Hematopoietic multipotent progenitor cell treated with erythropoietin and hydrocortisone succinate and interleukin-3 and kit ligand, for 6 days (in vitro differentiated cells): ENCODE measurements around the gene PRTFDC1.
"Not testable (repeated sequence)": the region's sequence is repeated elsewhere in the genome, so short reads cannot be mapped to it uniquely, and the experiment has no call there.

ENCODE experiments used
- DNase-seq: peaks from one replicate; pipeline ENCODE4 v3.0.0-alpha.2; 2015

PRTFDC1 gene, protein sequence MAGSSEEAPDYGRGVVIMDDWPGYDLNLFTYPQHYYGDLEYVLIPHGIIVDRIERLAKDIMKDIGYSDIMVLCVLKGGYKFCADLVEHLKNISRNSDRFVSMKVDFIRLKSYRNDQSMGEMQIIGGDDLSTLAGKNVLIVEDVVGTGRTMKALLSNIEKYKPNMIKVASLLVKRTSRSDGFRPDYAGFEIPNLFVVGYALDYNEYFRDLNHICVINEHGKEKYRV

DNA sequence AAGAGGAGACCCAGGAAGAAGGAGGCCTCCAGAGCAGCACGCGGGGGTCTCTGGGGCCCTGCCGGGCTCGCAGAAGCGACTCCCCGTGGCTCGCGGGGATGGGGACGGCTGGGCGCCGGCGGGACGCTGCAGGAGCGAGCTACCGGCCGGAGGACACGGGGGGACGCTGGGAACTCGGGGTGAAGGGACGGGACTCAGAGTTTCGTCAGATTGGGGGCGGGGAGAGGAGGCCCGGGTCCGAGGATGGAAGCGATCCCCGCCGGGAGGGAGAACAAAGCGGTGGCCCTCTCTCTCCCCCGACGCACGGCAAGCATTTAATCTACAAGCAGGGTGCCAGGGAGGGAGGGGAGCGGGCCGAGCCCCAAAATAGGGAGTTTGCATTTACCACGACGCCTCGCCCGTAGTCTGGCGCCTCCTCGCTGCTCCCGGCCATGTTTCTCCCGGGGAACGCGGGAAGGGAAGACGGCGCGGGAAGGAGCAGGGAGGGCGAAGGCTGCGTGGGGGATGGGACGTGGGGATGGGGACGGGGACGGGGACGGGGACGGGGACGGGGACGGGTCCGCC is at the start of gene PRTFDC1:
Gene PRTFDC1 (minus strand): TSS at position 464 of the 564 bp plus-strand sequence. CDS start 31 bp downstream, at position 433.
- peak; percentile 43 for DNase-seq

DNA sequence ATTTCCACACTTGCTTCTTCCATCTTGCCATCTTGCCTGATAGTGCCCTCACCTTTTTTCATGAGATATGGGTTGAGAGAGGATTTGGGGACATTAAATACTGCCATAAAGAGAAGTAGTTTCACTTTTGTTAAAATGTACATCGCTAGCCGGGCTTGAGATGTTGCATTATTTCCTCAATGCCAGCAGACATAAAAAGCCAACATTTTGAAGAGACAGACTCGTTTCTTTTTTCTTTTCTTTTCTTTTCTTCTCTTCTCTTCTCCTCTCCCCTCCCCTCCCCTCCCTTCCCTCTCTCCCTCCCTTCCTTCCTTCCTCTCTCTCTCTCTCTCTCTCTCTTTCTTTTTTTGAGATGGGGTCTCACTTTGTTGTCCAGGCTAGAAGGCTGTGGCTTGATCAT is 45.6 kb upstream of the PRTFDC1 start:
- DNase-seq, result no peak

DNA sequence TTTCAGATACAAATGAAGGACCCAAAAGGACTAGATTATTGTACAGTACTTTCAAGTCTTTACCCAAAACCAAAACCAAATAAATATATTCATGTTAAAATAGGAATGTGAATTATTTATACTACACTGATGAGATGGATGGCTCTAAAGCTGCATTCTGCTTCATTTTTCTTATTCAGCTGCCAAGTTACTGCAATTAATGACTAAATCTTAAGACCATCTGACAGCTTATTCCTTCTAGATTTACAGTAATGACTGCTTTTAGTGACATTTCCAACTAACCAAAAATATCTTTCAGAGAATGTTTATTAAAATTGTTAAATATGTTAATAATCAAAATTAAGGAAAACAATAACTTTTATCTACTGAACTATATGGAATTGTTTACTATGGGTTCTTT is 42.7 kb upstream of the PRTFDC1 start:
- no peak for DNase-seq

DNA sequence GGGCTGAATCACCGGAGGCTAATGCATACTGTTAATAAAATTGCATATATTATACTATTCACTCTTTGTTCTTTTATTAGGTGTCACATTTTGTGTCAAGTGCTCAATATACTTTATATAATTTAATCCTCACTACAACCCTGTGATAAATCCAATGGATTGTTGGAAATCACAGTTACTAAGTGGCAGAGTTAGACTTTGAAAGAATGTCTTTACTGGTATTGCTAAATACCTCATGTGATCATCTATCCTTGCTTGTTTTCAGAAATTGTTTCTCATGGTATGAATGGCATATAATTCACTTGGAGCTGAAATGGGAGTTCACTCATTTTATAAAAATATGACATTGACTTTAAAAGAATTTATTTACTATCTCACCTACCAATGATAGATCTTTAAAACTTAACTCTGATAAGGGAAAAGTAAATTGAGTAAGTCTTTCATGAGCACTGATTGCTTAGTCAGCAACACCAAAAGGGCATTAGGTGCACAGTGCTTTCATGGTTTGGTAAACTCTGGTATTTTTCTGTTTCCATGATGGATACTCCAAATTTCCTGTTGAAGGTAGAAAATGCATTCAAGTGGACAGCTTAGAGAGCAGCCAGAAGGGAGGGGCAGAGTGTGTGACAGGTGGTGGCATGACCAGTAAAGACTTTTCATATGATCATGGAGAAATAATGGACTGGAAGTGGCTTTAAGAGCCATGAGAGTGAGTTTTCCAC is 41.0 kb upstream of the PRTFDC1 start:
- no peak for DNase-seq

DNA sequence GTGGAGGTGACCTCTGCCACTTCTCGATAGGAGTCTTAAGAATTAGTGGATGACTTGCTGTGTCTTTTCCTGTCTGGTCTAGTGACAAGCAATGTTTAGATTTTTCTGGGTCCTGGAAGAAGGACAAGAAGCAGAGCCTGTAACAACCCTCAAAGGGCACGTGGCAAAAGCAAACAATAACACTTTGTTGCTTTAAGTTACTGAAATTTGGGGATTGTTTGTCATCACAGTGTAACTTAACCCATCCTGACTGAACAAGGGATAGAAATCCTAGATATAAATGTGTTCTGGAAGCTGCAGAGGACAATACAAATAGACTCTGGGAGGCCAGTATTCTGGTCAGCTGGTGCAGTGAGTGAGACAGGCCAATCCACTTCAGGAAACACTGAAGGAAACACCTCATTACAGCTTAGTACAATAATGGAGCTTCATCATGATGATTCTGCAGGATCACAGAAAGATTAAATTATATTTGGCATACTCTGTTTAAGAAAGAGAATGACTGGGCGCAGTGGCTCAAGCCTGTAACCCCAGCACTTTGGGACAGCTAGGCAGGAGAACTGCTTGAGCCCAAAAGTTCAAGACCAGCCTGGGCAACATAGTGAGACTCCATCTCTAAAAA is 40.2 kb upstream of the PRTFDC1 start:
- DNase-seq, result no peak

DNA sequence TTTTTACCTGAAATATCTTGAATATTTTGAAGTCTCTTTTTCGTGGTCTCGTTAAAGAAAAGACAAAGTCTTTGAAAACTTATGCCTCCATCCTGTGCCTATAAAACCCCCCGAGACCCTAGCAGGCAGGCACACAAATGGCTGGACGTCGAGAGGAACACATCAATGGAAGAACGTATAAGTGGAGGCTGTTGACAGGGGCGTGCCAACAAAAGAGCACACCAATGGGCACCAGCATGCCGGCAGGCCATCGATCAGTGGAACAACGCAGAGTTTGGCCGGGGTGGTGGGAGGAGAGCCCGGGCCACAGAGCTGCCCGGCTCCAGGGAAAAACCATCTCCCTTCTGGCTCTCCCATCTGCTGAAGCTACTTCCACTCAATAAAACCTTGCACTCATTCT is 38.9 kb upstream of the PRTFDC1 start:
- no peak for DNase-seq

DNA sequence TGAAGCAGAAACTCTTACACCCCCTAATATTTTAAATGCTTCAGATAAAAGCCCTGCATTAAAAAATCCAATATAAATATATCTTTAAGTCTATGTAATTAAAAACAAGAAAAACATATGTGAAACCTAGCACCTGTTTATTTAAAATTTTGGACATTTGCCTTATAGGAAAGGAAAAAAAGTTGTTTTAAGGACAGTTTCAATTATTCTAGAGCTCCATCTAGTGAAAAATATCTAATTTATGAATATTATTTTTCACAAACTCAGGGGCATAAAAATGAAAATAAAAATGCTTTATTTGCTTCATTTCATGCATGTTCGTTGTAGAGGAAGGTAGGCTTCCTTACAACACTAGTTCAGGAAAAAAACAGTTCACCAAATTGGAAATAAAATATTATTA is 37.5 kb upstream of the PRTFDC1 start:
- peak; percentile 22 for DNase-seq

DNA sequence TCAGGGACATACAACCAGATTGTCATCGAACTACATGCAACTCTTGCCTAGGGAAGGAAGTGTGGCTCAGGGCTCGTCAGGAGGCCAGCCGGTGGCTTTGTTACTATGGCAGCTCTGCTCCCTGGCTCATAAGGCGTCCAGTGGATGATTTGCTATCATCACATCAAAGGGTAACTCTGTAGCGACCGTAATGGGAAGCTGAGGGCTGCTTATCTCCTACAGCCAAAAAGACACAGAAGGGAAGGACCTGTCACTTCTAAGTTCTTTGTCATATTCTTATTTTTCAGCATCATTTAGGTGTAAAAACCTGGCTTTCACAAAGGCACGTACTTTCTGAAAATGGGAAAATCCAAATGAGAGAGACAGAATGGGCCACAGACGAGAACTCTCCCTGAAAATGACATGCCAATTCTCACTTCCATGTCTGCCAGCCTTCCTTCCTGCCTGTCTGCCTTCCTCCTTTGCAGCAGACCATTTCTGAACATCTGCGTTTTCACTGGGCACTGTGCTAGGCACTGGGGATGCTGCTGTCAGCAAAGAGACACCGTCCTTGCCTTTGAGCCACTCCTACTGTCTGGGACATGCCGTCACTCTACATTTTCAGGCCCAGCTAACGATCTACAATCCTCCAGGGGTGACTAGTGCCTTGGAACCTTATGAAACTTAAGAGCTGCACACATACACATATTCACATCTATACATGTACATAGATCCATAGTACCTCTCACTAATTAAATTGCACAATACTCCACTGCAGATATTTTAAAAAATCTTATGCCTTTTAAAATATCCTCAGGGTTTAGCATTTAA is 36.6 kb upstream of the PRTFDC1 start:
- DNase-seq, result peak; percentile 81

DNA sequence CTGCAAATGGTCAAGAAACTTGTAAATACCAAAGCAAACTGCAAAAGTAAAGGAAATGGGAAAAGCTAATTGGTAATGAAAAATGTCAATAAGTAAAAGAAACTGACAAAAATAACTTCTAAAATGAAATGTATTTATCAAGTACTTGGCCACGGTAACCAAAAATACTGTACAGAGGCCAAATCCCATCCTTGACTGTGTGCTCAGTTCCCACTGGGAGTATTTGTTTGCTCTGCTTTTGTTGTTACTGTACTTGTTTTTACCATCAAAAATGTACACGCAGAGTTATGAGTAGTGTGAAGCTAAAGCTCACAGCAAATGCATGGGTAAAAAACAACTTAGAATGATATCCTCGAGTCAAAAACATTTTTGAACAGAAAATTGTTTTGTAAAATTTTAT is 32.5 kb upstream of the PRTFDC1 start:
- no peak for DNase-seq

DNA sequence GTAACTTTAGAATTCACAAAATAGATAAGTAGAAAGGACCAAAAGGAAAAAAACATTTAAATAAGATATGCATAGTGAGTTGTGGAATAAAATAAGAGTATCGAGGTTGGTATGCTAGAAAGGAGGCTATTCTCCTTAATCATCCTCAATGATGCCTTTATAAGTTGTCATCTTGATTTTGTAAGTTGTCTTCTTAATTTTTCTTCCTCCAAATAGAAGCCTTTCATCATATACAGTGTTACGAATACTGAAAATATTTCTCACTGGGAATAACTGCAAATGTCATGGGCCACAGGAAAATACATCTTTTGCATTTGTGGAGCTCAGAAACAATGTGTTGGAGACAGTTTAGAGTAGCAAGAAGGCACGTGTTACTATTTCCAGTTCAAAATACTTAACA is 31.5 kb upstream of the PRTFDC1 start:
- DNase-seq, result no peak

DNA sequence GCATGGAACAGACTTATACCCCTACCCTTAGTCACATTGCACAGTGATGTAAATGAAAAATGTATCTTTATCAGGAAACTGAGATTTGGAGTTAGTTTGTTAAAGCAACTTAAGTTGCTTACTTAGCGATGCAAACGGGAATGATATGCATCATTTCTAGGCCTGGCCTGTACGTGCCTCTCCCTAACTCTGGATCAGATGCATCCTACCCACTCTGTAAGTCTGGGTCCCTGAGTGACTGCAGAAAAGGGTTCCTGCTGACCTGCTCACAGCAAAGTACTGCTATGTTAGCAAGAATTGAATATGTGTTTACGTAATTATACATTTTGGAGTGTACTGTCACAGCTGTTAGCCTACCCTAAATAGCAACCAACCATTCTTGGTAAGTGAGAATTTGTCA is 30.7 kb upstream of the PRTFDC1 start:
- no peak for DNase-seq

DNA sequence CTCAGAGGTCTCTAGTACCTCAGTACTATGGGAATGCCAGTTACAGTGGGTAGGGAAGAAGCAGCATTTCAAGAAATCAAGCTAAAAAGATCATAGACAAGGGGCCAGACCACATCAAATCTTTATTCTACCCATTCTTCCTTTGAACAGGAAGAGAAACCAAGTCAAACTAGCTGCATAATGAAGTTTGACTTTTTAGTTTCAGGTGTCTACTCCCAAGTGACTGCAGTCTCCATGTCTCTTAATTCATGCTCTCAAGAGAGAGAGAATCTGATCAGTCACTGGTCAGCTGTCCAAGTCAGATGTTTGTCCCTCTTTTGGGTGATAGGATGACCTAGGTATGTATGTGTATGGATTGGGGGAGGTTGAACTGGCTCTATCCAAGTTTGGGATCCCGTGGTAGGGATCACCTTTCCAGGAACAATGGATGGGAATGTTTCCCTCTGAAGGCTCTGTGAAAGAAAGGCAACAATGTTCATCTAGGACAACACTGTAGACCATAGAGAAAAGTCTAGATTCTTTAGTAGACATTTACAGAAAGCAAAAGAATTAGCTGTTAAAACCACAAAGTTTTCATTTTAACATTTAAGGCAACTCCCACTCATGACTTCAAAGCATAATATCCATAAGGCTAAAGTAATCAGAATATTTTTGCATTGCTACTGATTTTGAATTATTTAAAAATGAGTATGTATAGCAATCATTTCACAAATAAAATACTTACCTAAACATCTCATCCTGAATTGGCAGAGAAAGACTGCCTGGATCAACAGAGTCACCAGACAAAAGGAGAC is 30.1 kb upstream of the PRTFDC1 start:
- DNase-seq, result no peak

DNA sequence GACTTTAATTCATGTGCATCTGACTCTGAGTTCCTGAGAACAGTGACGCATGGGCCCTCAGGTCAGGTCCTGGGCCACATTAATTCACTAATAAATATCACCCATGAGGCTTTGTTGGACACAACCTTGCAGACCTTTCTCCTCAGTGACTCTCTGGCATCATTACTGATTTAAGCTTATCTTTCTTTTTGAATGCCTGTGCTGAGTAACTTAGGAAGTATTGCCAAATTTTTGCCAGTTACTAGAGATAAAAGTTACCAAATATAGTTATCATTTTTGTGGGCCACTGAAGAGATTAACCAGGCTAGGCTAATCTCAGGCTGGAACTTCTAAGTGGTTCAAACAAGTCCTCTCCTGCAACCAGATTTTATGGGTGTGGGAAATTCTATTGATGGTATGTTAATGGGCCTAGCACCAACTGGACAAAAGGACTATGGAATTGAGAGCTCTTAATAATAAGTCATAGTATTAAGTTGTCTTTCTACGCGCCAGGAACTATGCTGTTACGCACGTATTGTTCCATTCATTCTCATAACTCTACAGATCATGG is 28.8 kb upstream of the PRTFDC1 start:
- peak; percentile 18 for DNase-seq

DNA sequence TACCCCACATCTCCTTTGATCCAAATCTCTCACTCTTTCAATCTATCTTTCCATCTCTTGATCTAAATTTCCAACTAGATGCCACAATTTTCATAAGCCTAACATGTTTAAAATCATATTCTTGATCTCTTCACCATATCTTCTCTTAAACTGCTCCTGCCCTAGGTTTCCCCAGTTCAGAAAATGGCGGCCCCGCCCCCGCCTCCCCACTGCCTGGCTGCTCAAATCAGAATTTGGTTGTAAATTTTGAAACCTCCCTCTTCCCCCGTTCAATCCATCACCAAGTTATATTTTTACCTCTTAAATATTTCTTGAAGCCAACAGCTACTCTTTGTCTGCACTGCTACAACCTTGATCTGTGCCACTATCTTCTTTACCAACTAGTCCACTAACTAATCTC is 27.3 kb upstream of the PRTFDC1 start:
- DNase-seq, result no peak

DNA sequence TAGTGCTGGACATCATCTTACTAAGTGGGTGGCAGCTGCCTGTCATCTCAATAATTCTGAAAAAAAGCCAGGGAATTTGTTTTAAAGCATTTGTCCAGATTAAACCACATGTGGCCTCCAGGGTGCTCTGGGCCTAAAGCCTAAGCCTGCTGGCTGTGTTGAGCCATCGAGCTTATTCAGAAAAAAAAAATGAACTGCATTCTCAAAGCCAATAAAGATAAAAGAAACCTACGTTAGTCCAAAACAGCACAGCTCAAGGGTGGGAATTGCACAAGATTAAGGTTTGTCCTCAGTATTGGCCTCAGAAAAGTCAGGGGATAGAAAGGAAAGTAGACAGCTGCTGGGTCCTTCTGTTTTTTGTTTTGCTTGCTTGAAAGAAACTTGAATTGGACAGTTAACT is 22.6 kb upstream of the PRTFDC1 start:
- DNase-seq, result no peak

DNA sequence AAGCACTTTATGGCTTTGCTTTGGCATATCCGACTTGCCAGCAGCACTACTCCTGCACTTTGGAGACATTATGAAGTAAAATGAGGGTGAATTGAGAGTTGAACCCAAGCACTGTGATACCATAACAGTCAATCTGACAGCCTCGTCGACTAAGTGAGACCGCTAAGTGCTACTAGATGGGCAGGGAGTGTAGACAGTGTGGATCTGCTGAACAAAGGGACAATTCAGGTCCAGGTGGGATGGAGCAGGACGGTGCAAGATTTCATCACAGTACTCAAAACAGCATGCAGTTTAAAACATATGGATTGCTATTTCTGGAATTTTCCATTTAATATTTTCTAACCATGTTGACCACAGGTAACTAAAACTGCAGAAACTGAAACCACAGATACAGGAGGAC is 20.8 kb upstream of the PRTFDC1 start:
- no peak for DNase-seq

DNA sequence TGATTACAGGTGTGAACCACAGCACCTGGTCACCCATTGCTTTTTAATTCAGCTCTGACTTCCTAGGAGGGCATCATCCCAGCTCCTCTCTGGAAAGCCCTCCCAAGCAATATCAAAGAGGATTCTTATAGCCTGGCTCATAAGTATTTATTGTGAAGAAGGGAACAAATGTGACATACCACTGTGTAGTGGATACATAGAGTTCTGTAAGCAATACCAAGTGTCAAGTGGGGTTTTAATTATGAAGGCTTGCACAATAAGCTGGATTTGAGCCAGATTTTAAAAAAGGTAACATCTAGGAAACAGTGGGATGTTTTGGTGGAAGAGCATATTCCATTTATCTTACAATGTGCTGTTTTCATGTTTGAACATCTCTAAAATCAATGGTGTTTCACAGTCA is 19.0 kb upstream of the PRTFDC1 start:
- DNase-seq, result no peak

DNA sequence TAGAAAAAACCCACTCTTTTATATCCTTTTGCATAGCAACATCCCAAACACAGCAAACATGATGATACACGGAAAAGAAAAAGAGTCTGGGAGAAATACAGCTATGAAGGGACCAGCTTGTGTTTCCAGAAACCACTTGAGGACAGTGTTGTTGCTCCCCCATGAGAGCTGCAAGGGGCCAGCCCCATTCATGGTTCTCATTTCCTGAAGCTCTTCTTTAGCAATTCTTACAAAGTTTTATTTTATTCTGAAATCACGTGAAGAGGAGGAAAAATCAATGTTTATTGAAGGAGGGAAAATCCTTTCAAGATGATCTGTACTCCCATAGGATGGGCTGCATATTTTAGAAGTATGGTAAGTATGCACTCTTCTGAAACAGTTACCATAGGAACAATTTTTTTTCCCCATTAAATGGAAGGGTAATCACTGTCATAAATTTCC is 17.5 kb upstream of the PRTFDC1 start:
- no peak for DNase-seq

DNA sequence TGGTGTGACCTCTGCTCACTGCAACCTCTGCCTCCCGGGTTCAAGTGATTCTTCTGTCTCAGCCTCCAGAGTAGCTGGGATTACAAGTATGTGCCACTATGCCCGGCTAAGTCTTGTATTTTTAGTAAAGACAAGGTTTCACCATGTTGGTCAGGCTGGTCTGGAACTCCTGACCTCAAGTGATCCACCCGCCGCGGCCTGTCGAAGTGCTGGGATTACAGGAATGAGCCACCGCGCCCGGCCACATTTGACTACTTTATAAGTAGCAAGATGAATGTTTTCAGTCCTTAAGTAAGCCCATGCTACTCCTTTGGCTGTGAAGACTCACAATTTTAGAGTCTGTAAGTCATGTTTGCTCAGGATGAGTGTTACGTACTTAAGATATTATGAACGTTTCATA is 16.5 kb upstream of the PRTFDC1 start:
- not testable (repeated sequence) for DNase-seq

DNA sequence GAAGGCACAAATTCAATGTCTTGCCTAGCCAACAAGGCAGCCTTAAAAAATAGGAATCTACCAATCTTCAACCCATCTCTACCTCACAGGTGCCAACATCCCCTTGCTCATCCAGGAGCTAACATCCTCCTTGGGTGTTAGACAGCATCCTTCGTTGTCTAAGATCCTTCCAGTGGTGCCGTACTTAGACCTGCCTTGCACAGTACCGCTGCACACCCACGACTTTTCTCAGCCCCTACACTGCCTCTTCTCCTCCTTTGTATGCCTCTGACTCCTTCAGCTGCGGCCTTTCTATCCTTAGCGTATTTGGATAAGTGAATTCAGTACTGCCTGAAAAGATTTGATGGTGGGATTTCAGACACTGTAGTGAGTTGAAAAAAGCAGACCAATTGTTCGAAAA is 15.9 kb upstream of the PRTFDC1 start:
- no peak for DNase-seq

DNA sequence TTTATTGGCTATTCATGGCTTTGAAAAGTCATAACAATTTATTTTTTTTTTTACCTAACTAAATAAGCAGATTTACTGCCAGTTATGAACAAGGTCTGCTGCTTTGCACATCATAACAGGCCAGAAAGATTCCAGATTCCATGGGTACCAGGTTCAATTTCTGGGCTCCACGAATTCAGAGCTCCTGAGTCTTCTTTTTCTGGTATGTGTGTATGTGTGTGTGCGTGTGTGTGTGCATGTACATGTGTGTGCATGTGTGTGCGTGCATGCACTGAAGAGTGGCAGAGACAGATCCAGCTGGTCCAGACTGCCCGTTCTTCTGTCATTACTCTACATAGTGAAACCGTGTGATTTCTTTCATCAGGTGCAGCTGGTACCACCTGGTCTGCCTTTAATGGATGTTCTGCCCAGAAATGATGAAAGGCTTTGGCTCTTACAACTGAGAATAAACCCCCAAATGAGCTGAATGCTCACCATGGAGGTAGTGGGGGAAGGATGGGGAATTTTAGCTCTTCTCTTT is 14.6 kb upstream of the PRTFDC1 start:
- no peak for DNase-seq

DNA sequence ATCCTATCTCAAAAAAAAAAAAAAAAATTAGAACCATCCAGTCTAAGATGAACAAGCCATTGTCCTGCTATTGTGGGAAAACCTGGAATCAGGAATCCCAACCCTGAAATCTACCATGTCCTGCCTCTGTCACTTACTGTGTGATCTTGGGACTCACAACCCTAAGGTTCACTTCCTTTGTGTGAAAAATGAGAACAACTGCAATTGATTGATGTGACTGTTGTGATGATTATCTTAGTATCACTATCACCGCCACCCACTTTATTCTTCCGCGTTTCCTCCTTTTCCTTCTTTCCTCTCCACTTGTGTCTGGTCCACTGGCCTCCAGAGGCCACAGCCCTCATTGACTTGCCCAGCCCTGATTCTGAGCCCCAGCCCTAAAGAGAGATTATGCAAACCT is 12.6 kb upstream of the PRTFDC1 start:
- no peak for DNase-seq
